ENCODE results near the gene MRPS24.
"Not testable (repeated sequence)": the region's sequence is repeated elsewhere in the genome, so short reads cannot be mapped to it uniquely, and the experiment has no call there.

MRPS24 gene

GRCh38 chr7:43830917-43831316 lies 38.4 kb downstream of the MRPS24 start:
- not testable (repeated sequence) for DNase-seq

- DNase-seq = no peak
Observed at GRCh38 chr7:43825391-43825808, 43.9 kb downstream of the MRPS24 start.

- no peak for DNase-seq
Observed at GRCh38 chr7:43824963-43825362, 44.4 kb downstream of the MRPS24 start.

- DNase-seq = not testable (repeated sequence)
Observed at GRCh38 chr7:43824513-43824912, 44.8 kb downstream of the MRPS24 start.

GRCh38 chr7:43823941-43824340 lies 45.4 kb downstream of the MRPS24 start:
- no peak for DNase-seq

GRCh38 chr7:43823425-43823824 lies 45.9 kb downstream of the MRPS24 start:
- DNase-seq = not testable (repeated sequence)
